Common myeloid progenitor, CD34-positive (primary cell): ENCODE measurements around the gene SLCO3A1.

Source experiments
- CTCF ChIA-PET: fragments of 350-600 bp; sonication (Branson Sonifier 250); formaldehyde crosslinking; loops from one replicate; lab custom pipeline; 2021; ENCODE audit warnings: antibody characterized with exemption; lab: Charles Lee
- POLR2A ChIA-PET: fragments of 350-600 bp; sonication (Branson Sonifier 250); formaldehyde crosslinking; loops from one replicate; lab custom pipeline; 2021; ENCODE audit warnings: antibody characterized with exemption; lab: Charles Lee
- DNase-seq, 3 donors: peaks; one replicate each; pipeline versions ENCODE4 v3.0.0 to v3.0.0-alpha.2; 2013
- H3K27ac ChIP-seq, 2 experiments: 1 replicate in 1 of 2; 2 replicates in 1 of 2; pipeline ENCODE4 v1.7.0; 2013; ENCODE audit warnings: inconsistent platforms in 2 of 2, low read length in 2 of 2, mild to moderate bottlenecking in 2 of 2, low read depth in 1 of 2, moderate library complexity in 1 of 2; ENCODE audit not compliant: severe bottlenecking in 2 of 2, insufficient read depth in 1 of 2, poor library complexity in 1 of 2
- H3K27me3 ChIP-seq, 5 experiments: replicated peaks in 2 of 5; 1 replicate in 3 of 5; 2 replicates in 2 of 5; pipeline versions ENCODE4 v1.6.1 to v1.7.0; 2013; ENCODE audit warnings: low read length in 4 of 5, mild to moderate bottlenecking in 2 of 5, moderate library complexity in 2 of 5, inconsistent platforms in 1 of 5; ENCODE audit not compliant: insufficient read depth in 5 of 5, control insufficient read depth in 4 of 5
- H3K36me3 ChIP-seq, 4 experiments: 1 replicate in 2 of 4; 2 replicates in 2 of 4; pipeline versions ENCODE4 v1.6.1 to v1.7.0; 2013; ENCODE audit warnings: low read length in 3 of 4, control low read depth in 1 of 4, mild to moderate bottlenecking in 1 of 4; ENCODE audit not compliant: control insufficient read depth in 4 of 4, insufficient read depth in 4 of 4
- H3K4me1 ChIP-seq, 4 experiments: 1 replicate in 3 of 4; 2 replicates in 1 of 4; pipeline versions ENCODE4 v1.6.1 to v1.7.1; 2013; ENCODE audit warnings: low read length in 3 of 4, mild to moderate bottlenecking in 3 of 4, control low read depth in 1 of 4, inconsistent platforms in 1 of 4, moderate library complexity in 1 of 4; ENCODE audit not compliant: control insufficient read depth in 4 of 4, insufficient read depth in 4 of 4; ENCODE audit errors: control extremely low read depth in 1 of 4
- H3K4me3 ChIP-seq, 7 experiments: 1 replicate in 4 of 7; 2 replicates in 3 of 7; pipeline versions ENCODE4 v1.5.1 to v1.7.0; 2013; ENCODE audit warnings: mild to moderate bottlenecking in 7 of 7, low read length in 6 of 7, moderate library complexity in 6 of 7, inconsistent platforms in 2 of 7, low read depth in 2 of 7, control low read depth in 1 of 7; ENCODE audit not compliant: insufficient read depth in 4 of 7, control insufficient read depth in 1 of 7; ENCODE audit errors: extremely low read depth in 1 of 7
- H3K9me3 ChIP-seq, 5 experiments: 1 replicate in 4 of 5; 2 replicates in 1 of 5; pipeline versions ENCODE4 v1.6.1 to v1.7.1; 2013; ENCODE audit warnings: low read length in 4 of 5, mild to moderate bottlenecking in 2 of 5, inconsistent platforms in 1 of 5, low read depth in 1 of 5, moderate library complexity in 1 of 5; ENCODE audit not compliant: control insufficient read depth in 4 of 5, insufficient read depth in 2 of 5; ENCODE audit errors: control extremely low read depth in 1 of 5
- WGBS: methylation state at CpG from one replicate; pipeline ENCODE4 v1.1.5; 2013; ENCODE audit not compliant: insufficient coverage; 5-methylcytosine and 5-hydroxymethylcytosine counted together

SLCO3A1 gene

GRCh38 chr15:91980502-91981267 is 127.2 kb downstream of the SLCO3A1 start:
- POLR2A ChIA-PET = no interaction called here
- Histone ChIP-seq H3K36me3 (no peaks in the 10 kb centered on the region), H3K4me3 (no peak overlapping the region), H3K4me1 (no peaks in the 10 kb centered on the region), H3K9me3 (no peaks in the 10 kb centered on the region), H3K27me3 (no peaks in the 10 kb centered on the region), H3K27ac (no peak overlapping the region)
- 99% methylated on average over 7 of the region's 9 CpGs for WGBS
- CTCF ChIA-PET = interaction anchor here (0.9 to 1.6 kb wide), 4 partner anchors 9 to 21 kb away, joined by 3 to 4 read pairs (median 4); no protein-coding TSS in a partner anchor
- DNase-seq = no peak

GRCh38 chr15:91981821-91982800 is 128.6 kb downstream of the SLCO3A1 start:
- Histone ChIP-seq H3K4me1 (no peaks in the 10 kb centered on the region), H3K9me3 (no peaks in the 10 kb centered on the region), H3K27me3 (no peaks in the 10 kb centered on the region), H3K36me3 (no peaks in the 10 kb centered on the region), H3K4me3 (no peak overlapping the region), H3K27ac (no peak overlapping the region)
- ChIA-PET POLR2A (interaction anchor here (0.6 kb wide), 1 partner anchor 61 kb away, joined by 3 read pairs; no protein-coding TSS in a partner anchor), CTCF (interaction anchor here (0.7 to 1.7 kb wide), 5 partner anchors 10 to 276 kb away, joined by 3 to 6 read pairs (median 4); no protein-coding TSS in a partner anchor)
- WGBS = 100% methylated on average over 10 of the region's 10 CpGs
- DNase-seq = no peak

- WGBS = 93% methylated on average over 4 of the region's 7 CpGs
- DNase-seq = no peak
- Histone ChIP-seq H3K36me3 (no peaks in the 10 kb centered on the region), H3K27ac (no peak overlapping the region), H3K4me3 (no peak overlapping the region), H3K4me1 (no peaks in the 10 kb centered on the region), H3K9me3 (no peaks in the 10 kb centered on the region), H3K27me3 (no peaks in the 10 kb centered on the region)
- ChIA-PET POLR2A (no interaction called here), CTCF (interaction anchor here (1.4 kb wide), 1 partner anchor 9 kb away, joined by 6 read pairs; no protein-coding TSS in a partner anchor)
Observed at GRCh38 chr15:91983729-91984340, 130.3 kb downstream of the SLCO3A1 start.

DNA sequence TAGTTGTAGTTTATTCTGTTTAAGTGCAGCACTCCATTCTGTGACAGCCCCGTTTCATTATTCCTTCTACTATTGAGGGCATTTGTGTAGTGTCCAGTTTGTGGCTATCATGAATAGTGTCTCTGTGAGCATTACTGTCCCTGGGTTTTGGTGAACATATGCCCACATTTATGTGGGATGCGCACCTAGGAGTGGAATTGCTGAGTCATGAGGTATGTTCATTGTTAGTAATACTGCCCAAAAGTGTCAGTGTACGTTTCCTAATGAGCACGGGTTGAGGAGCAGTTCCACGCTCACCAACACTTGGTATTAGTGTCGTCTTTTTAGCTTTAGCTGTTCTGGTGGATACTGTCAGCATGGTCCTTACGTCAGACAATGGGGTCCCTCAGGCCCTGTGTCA is 131.8 kb downstream of the SLCO3A1 start:
- ChIA-PET CTCF (interaction anchor here (1.4 kb wide), 1 partner anchor 10 kb away, joined by 6 read pairs; no protein-coding TSS in a partner anchor), POLR2A (no interaction called here)
- no peak for DNase-seq
- no peaks in the 10 kb centered on the region for H3K36me3 ChIP-seq
- WGBS = 95% methylated on average over 7 of the region's 7 CpGs
- no peaks in the 10 kb centered on the region for H3K27me3 ChIP-seq
- no peaks in the 10 kb centered on the region for H3K4me1 ChIP-seq
- H3K9me3 ChIP-seq = no peaks in the 10 kb centered on the region
- H3K4me3 ChIP-seq = no peak overlapping the region
- H3K27ac ChIP-seq = no peak overlapping the region

DNA sequence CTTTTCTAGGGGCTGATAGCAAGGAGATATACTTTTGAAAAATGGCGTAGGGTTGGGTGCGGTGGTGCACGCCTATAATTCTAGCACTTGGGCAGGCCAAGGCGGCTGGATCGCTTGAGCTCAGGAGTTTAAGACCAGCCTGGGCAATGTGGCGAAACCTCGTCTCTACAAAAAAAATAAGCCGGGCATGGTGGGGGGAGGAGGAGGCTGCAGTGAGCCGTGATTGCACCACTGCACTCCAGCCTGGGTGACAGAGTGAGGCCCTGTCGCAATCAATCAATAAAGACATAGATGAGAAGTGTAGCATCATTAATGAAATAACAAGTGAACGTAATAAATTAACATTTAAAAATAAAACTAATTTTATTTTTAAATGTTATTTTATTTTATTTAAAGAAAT is 134.6 kb downstream of the SLCO3A1 start:
- POLR2A ChIA-PET = no interaction called here
- Histone ChIP-seq H3K4me1 (peaks cover 0 to 8% (median 4%) of the 10 kb centered on the region in 4 experiments), H3K27me3 (no peaks in the 10 kb centered on the region), H3K36me3 (no peaks in the 10 kb centered on the region), H3K27ac (no peak overlapping the region), H3K9me3 (no peaks in the 10 kb centered on the region), H3K4me3 (no peak overlapping the region)
- CTCF ChIA-PET = no interaction called here
- DNase-seq = no peak
- WGBS = 94% methylated on average over 6 of the region's 11 CpGs

- peaks cover 0 to 13% (median 9%) of the 10 kb centered on the region in 4 experiments for H3K4me1 ChIP-seq
- WGBS = 93% methylated on average over 3 of the region's 3 CpGs
- ChIA-PET CTCF (no interaction called here), POLR2A (no interaction called here)
- no peaks in the 10 kb centered on the region for H3K27me3 ChIP-seq
- H3K27ac ChIP-seq = no peak overlapping the region
- H3K9me3 ChIP-seq = no peaks in the 10 kb centered on the region
- no peak for DNase-seq
- no peak overlapping the region for H3K4me3 ChIP-seq
- no peaks in the 10 kb centered on the region for H3K36me3 ChIP-seq
Observed at GRCh38 chr15:91988655-91989054, 135.1 kb downstream of the SLCO3A1 start.
